ENCODE measurements around the gene GART.

The GART gene

DNA sequence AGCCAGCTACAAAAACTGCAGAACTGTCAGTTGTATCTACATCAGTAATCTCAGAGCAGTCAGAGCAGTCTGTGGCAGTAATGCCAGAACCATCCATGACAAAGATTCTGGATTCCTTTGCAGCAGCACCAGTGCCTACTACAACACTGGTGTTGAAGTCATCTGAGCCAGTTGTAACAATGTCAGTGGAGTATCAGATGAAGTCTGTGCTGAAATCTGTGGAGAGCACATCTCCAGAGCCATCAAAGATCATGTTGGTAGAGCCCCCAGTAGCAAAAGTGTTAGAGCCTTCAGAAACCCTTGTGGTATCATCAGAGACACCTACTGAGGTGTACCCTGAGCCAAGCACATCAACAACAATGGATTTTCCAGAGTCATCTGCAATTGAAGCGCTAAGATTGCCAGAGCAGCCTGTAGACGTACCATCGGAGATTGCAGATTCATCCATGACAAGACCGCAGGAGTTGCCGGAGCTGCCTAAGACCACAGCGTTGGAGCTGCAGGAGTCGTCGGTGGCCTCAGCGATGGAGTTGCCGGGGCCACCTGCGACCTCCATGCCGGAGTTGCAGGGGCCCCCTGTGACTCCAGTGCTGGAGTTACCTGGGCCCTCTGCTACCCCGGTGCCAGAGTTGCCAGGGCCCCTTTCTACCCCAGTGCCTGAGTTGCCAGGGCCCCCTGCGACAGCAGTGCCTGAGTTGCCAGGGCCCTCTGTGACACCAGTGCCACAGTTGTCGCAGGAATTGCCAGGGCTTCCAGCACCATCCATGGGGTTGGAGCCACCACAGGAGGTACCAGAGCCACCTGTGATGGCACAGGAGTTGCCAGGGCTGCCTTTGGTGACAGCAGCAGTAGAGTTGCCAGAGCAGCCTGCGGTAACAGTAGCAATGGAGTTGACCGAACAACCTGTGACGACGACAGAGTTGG, 8.2 kb upstream of the GART start:
- DNase-seq, result no peak
- H3K27ac Mint-ChIP-seq, result no peak overlapping the region
- H3K9me3 Mint-ChIP-seq, result no peaks in the 10 kb centered on the region
- H3K4me1 Mint-ChIP-seq, result peaks cover 17 to 29% of the 10 kb centered on the region in 2 donors
- peaks cover 27 to 40% of the 10 kb centered on the region in 2 donors for H3K36me3 Mint-ChIP-seq
- ATAC-seq (replicated peaks), result no peak
- H3K27me3 Mint-ChIP-seq, result no peaks in the 10 kb centered on the region
- H3K4me3 Mint-ChIP-seq, result no peak overlapping the region

DNA sequence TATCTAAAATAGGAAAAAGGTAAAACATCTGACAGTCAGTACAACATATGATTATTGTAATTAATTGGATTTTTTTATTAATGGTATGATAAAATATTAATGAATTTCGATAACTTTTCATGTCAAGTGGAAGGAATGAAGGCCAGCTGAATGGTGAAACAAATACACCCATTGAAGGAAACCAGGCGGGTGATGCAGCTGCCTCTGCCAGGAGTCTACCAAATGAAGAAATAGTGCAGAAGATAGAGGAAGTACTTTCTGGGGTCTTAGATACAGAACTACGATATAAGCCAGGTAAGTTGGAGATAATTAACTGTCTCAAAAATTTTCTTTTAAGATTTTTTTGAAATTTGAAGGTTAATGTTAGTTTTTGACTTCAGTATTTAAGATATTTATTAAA, 4.2 kb upstream of the GART start:
- Mint-ChIP-seq H3K4me3 (peak overlapping the region in 1 of 2 donors; percentile 16), H3K9me3 (no peaks in the 10 kb centered on the region), H3K4me1 (peaks cover 5 to 24% of the 10 kb centered on the region in 2 donors), H3K36me3 (peaks cover 17 to 40% of the 10 kb centered on the region in 2 donors), H3K27me3 (no peaks in the 10 kb centered on the region), H3K27ac (peak overlapping the region; percentile 59)
- DNase-seq, result no peak
- no peak for ATAC-seq (replicated peaks)

DNA sequence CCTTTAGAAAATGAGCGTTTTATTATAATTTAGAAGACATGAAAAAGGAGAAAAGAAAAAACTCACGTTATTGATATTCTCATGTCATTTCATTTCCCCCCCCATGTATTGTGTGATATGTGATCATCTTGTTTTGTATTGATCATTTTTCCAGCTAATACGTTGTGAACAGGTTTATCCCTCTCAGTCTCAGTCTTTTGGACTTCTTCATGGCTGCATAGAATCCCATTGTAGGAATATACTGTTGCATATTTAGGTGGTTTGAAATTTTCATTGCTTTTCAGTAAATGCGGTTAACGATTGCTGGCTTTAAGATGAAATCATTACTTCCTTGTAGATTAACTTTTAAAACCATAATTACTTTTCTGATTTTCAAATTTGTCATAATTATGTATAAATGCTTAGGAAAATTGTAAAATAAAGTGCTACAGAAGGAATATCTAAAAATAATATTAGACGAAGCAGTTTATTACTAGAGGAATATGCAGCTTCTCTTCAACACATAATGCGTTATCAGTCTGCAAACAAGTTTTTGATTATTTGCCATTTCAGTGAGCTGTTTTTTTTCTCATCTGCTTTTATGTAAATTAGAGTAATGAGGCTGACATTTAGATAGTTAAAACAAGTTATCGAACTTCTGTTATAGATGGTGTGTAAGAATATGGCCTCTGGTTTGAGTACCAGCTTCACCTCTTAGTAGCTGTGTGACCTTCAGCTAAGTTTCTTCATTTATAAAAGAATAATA, 2.7 kb upstream of the GART start:
- ATAC-seq (replicated peaks) (no peak), DNase-seq (no peak)
- peak overlapping the region; percentile 65 for H3K27ac Mint-ChIP-seq
- H3K27me3 Mint-ChIP-seq, result no peaks in the 10 kb centered on the region
- H3K36me3 Mint-ChIP-seq, result peaks cover 14 to 38% of the 10 kb centered on the region in 2 donors
- no peaks in the 10 kb centered on the region for H3K9me3 Mint-ChIP-seq
- peak overlapping the region; percentile 93 to 98 for H3K4me3 Mint-ChIP-seq
- H3K4me1 Mint-ChIP-seq, result peaks cover 9 to 34% of the 10 kb centered on the region in 2 donors

DNA sequence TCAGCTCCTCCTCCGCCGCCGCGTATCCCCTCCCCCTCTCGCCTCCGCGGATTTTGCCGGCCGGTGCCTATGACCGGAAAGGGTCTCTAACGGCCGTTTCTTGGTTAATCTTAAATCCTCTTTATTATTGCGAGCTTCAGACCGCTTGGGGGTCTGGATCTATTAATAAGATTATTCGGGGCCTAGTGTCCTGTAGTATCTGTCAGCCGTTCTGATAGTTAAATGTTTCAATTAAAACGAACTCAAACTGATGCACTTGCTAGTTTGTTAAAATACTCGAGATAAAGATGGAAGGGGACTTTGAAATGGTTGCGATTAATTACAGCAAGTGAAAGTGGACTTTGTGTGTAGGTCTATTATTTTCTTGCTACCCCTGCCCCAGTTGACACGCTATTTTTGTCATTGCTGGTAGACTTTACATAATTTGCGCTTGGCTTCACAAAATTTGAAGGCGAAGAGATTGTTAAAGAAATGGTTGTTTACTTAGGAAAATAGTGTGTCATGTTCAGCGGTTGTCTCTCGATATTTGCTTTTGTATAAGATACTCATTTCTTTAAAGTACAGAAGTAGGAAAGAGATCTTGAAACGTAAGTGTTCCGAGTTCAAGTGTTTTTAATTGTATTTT, 1.7 kb upstream of the GART start:
- Mint-ChIP-seq H3K27me3 (no peaks in the 10 kb centered on the region), H3K27ac (peak overlapping the region; percentile 100), H3K36me3 (peaks cover 11 to 36% of the 10 kb centered on the region in 2 donors), H3K4me3 (peak overlapping the region; percentile 93 to 98), H3K4me1 (peaks cover 7 to 28% of the 10 kb centered on the region in 2 donors), H3K9me3 (no peaks in the 10 kb centered on the region)
- ATAC-seq (replicated peaks) (no peak), DNase-seq (peak; percentile 70)

DNA sequence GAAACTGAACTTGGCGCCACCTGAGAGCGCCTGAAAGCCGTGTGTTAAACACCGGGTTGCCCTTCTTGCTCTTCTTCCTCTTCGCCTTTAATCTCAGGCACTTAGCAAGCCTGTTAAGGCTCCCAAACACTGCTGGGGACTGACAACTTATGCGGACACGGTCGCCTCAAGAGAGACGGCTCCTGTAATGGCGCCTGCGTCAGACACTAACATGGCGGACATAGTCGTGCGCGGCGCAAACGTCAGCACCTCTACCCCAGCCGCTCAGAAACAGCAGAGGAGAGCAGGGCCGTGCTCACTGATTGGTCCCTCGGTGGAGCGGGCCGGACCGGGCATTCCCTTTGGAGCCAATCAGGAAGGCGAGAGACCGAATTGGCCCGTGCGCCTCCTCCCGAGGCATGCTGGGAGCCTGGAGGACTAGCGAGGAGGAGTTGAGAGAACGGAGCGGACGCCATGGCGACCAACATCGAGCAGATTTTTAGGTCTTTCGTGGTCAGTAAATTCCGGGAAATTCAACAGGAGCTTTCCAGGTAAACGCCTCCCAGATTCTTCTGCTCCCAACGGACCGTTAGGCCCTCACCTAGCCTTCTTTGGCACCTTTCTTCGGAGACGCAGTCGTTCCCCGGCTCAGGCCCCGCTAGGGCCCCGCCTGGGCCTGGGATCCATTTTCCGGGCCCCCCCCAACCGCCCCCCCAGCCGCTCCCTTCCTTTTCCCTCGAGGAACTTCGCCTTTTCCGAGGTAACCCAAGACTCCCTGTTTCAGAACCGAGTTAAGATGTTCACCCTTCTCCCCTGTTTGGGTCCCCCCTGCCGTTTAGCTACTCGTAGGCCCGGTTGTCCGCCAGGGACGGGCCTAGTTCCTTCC, 955 bp upstream of the GART start, which contains the start of gene SON:
Gene SON (plus strand): TSS at position 399 of the 865 bp plus-strand sequence. CDS start 55 bp downstream, at position 454.
- DNase-seq (peak; percentile 98), ATAC-seq (replicated peaks) (peak; percentile 93)
- Mint-ChIP-seq H3K27ac (peak within 1 kb of the TSS; percentile 100), H3K27me3 (no peaks in the 10 kb centered on the region), H3K9me3 (no peaks in the 10 kb centered on the region), H3K4me3 (peak within 1 kb of the TSS; percentile 93 to 98), H3K36me3 (peaks cover 11 to 35% of the 10 kb centered on the region in 2 donors), H3K4me1 (peaks cover 7 to 28% of the 10 kb centered on the region in 2 donors)

DNA sequence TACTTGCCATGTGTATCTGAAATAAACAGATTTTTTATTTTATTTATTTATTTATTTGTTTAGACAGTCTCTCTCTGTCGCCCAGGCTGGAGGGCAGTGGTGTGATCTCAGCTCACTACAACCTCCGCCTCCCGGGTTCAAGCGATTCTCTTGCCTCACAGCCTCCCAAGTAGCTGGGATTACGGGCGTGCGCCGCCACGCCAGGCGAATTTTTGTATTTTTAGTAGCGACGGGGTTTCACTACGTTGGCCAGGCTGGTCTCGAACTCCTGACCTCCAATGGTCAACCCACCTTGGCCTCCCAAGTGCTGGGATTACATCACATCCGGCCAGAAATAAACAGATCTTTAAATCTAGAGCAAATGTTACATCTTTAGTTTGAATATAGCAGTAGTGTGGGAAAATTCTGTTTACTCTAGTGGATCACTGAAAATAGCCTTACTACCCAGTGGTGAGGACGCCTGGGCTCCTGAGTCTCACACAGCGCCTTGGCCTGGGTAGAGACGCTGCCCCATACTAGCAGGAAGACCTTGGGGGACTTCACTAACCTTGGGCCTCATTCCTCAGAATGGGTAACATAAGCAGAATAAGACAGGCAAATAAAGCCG, 709 bp downstream of the GART start:
- no peak for DNase-seq
- H3K9me3 Mint-ChIP-seq, result peaks cover 0 to 3% of the 10 kb centered on the region in 2 donors
- peaks cover 13 to 35% of the 10 kb centered on the region in 2 donors for H3K4me1 Mint-ChIP-seq
- peak overlapping the region; percentile 93 to 98 for H3K4me3 Mint-ChIP-seq
- H3K36me3 Mint-ChIP-seq, result peaks cover 23 to 46% of the 10 kb centered on the region in 2 donors
- H3K27ac Mint-ChIP-seq, result peak overlapping the region; percentile 100
- no peaks in the 10 kb centered on the region for H3K27me3 Mint-ChIP-seq
- ATAC-seq (replicated peaks), result no peak

DNA sequence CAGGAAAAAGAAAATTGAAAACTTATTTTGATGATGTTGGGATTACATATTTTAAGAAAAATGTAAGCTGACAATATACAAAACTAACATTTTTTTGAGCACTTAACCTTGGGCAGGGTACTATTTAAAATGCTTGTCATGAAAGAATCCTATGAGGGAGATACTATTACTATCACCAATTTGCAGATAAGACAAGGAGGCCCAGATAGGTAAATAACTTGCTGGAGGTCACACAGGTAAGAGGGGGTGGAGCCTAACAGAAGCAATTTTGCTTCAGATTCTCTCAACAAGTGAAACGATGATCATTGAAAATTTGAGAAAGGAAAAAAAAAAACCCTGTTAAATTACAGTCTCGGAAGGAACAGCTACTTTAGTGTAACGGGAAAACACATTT, 1.2 kb downstream of the GART start:
- peaks cover 22 to 43% of the 10 kb centered on the region in 2 donors for H3K36me3 Mint-ChIP-seq
- no peaks in the 10 kb centered on the region for H3K27me3 Mint-ChIP-seq
- no peak for DNase-seq

DNA sequence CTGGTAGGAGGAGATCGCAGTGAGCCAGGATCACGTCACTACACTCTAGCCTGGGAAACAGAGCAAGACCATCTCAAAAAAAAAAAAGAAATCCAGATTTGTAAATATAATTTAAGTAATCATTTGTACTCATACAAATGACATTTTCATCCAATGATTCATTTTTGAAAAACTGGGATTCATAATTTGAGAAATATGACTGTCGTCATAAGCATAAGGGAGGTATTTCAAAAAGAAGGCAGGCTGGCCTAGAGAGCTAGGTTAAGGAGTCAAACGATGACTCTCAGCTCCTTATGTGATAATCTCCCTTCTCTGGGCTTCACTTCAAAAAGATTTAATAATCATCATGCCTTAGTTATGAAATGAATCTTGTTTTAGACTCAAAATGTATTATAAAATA, 2.3 kb downstream of the GART start:
- Mint-ChIP-seq H3K9me3 (peaks cover 0 to 3% of the 10 kb centered on the region in 2 donors), H3K4me3 (no peak overlapping the region), H3K27ac (no peak overlapping the region), H3K36me3 (peaks cover 22 to 47% of the 10 kb centered on the region in 2 donors), H3K4me1 (peaks cover 11 to 28% of the 10 kb centered on the region in 2 donors), H3K27me3 (no peaks in the 10 kb centered on the region)
- DNase-seq, result no peak
- ATAC-seq (replicated peaks), result no peak

More for the DNA sequence above, 1.2 kb downstream of the GART start:
- Mint-ChIP-seq H3K9me3 (peaks cover 0 to 3% of the 10 kb centered on the region in 2 donors), H3K4me3 (peak overlapping the region; percentile 93 to 98), H3K27ac (peak overlapping the region; percentile 86), H3K4me1 (peaks cover 11 to 30% of the 10 kb centered on the region in 2 donors)
- ATAC-seq (replicated peaks), result no peak

DNA sequence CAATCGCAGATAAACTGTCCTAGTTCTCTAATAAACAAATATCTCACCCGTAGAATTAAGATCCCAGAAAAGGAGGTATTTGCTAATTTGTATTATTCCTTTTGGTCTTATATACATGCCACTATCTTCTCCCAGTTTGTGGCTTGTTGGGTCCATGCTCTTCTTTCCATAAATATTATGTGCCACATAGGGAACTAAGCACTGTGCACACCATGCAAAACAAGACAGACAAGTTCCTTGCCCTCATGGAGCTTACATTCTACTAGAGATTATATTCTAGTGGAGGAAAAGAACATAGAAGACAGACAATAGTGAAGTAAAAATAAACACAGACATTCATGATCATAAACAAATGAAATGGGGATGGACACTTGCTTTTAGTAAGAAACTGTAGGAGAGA, 4.7 kb downstream of the GART start:
- DNase-seq (no peak), ATAC-seq (replicated peaks) (no peak)
- Mint-ChIP-seq H3K27me3 (no peaks in the 10 kb centered on the region), H3K4me3 (no peak overlapping the region), H3K4me1 (peaks cover 11 to 22% of the 10 kb centered on the region in 2 donors), H3K9me3 (peaks cover 0 to 3% of the 10 kb centered on the region in 2 donors), H3K27ac (no peak overlapping the region), H3K36me3 (peaks cover 20 to 41% of the 10 kb centered on the region in 2 donors)

DNA sequence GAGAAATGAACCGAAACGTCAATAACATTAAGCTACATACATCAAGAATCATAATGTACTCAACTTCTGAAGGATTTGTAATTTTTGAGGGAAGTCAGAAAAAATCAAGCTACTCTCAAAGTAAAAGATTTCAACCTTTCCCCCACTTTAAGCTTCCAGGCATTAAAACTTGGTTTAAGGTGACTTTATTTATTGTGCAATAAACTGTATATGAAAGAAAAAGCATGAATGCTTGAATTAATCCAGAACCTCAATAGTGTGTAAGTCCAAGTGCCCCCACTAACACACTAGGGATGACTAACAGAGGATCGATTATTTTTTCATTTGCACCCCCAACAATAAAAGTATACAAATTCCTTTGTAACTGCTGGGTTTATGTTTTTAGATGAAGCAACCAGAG, 10.9 kb downstream of the GART start:
- Mint-ChIP-seq H3K4me1 (peaks cover 1 to 11% of the 10 kb centered on the region in 2 donors), H3K27me3 (no peaks in the 10 kb centered on the region), H3K36me3 (peaks cover 28 to 46% of the 10 kb centered on the region in 2 donors), H3K4me3 (no peak overlapping the region), H3K27ac (no peak overlapping the region), H3K9me3 (no peaks in the 10 kb centered on the region)
- no peak for ATAC-seq (replicated peaks)
- no peak for DNase-seq

DNA sequence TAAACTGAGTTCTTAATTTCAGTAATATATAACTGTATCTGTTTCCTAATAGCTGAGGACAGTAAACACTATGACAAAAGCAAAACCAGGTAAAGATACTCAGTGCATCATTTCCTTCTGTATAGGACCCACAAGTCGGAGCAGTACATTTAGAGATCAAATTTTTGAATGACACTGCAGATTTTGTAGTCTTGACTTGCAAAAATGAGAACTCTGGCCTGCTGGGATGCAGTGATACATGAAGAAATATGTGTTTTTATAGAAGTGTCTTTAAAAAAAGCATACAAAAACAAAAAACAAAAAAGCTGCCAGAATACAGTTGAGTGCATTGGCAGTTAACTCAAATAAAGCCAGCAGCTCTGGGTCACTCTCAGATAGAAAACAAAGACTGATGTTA, 19.0 kb downstream of the GART start:
- DNase-seq, result no peak
- peaks cover 32 to 36% of the 10 kb centered on the region in 2 donors for H3K36me3 Mint-ChIP-seq
- H3K27ac Mint-ChIP-seq, result no peak overlapping the region
- no peaks in the 10 kb centered on the region for H3K27me3 Mint-ChIP-seq
- H3K4me1 Mint-ChIP-seq, result peaks cover 1 to 12% of the 10 kb centered on the region in 2 donors
- no peak overlapping the region for H3K4me3 Mint-ChIP-seq
- no peaks in the 10 kb centered on the region for H3K9me3 Mint-ChIP-seq
- no peak for ATAC-seq (replicated peaks)

DNA sequence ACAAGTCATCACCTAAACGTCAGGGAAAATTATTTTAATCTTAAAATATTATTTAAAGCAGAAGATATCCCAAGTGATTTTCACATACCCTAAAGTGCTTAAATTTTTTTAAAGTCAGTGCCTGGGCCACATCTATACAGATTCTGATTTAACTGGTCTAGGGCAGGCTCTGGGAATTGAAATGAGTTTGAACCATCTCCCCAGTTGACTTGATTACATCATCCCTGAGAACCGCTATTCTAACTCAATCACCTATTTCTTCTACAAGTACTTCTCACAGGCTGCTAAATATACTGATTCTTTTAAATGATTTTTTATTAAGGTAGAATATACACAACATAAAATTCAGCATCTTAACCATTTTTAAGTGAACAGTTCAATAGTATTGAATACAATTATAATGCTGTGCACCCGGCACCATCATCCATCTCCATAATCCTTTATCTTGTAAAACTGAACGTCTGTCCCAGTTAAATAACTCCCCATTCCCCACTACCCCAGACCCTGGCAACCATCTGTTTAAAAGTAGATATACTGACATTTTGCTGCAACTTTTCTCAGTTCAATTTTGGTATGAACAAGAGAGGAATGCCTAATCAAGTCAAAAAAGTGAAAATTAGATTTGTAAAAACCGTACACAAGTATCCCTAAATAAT, 19.5 kb downstream of the GART start:
- ATAC-seq (replicated peaks), result no peak
- Mint-ChIP-seq H3K27ac (no peak overlapping the region), H3K4me3 (no peak overlapping the region), H3K27me3 (no peaks in the 10 kb centered on the region), H3K9me3 (no peaks in the 10 kb centered on the region), H3K4me1 (peaks cover 1 to 12% of the 10 kb centered on the region in 2 donors), H3K36me3 (peaks cover 31 to 35% of the 10 kb centered on the region in 2 donors)
- DNase-seq, result no peak
